ENCODE data around the gene GRAMD4. TPM values are rescaled to one million over a fixed set of nuclear protein-coding genes. Genes with fewer than 3 reads are reported as not detected.
"Not testable (repeated sequence)": the region's sequence is repeated elsewhere in the genome, so short reads cannot be mapped to it uniquely, and the experiment has no call there.

The GRAMD4 gene
- total RNA-seq, 1 donor from 2014 or later, result 22.4 TPM

DNA sequence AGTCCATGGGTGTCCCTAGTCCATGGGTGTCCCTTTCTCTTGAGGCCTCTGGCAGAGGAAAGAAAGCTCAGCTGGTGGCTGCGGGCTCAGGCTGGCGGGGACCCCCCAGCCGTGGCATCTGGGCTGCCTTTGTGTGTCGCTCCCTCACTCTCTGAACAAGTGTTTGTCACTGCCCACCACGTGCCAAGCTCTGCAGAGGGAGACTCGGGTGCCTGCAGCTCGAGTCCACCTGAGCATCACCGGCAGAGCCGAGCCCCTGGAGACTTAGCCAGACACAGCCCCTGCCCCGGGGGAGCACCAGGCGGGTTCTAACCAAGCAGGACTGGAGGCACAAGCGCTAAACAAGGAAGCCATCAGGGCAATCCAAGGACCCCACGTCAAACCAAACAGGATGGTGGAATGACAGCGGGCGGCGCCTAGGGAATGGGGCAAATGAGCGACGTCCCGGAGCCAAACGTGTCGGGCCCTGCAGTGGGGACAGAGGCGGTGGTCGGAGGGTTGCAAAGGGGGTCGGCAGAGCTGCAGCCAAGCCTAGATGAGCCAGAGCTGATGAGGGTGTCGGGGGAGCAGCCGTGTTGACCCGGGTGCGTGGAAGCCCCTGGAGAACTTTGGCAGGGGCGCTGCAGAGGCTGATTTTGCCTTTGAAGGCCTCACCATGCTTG, 2.1 kb upstream of the GRAMD4 start:
- no peak for DNase-seq (ENCODE audit: low read depth)

GRCh38 chr22:46618667-46619066, 1.5 kb upstream of the GRAMD4 start:
- DNase-seq (ENCODE audit: low read depth), result peak; percentile 39

DNA sequence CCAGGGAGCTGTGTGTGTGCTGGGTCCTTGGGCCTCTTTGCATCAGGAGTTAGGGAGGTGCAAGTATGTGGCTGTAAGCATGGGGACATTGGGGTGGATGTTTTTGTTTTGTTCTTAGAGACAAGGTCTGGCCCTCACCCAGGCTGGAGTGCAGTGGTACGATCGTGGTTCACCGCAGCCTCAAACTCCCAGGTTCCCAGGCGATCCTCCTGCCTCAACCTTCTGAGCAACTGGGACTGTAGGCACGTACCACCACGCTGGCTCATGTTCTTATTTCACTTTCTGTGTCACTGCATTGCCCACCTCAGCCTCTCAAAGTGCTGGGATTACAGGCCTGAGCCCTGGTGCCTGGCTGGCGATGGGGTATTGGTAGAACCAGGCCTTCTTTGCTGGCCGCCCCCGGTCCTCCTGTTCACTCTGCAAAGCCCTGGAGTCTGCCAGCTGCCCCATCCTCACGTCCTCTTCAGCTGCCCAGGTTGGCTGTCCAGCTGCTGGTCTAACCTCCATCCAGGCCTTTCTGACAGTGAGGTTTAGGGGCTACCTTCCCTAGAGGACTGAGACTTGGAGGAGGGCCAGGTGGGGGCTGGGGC, 851 bp upstream of the GRAMD4 start:
- peak; percentile 86 for DNase-seq (ENCODE audit: low read depth)

DNA sequence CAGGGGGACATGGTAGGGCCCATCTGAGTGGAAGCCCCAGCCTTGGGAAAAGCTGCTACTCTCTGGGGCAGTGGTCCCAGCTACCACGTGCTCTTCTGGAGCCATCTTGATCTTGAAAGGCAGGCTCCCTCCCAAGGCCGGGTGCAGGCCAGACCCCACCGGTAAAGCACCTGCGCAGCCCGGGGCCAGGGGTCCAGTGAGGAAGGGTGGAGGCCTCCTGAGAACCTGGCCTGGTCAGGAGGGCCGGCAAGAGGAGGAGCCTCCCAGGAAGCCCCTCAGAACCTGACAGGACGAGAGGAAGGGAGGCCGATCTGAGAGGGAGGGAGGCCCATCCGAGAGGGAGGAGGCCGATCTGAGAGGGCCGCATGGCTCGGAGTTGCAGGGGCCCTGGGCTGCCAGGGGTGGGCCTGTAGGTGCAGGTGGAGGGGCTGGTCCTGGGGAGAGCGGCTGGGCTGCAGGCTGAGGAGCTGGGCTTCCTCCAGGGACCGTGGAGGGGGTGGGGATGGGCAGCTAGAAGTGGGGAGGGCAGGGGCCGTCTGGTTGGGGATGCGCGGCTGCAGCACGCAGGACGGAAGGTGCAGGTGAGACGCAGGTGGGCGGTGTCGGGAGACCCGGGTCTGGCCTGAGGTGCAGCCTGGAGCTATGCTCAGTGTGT, 529 bp downstream of the GRAMD4 start:
- DNase-seq (ENCODE audit: low read depth), result no peak

- DNase-seq (ENCODE audit: low read depth), result not testable (repeated sequence)
Observed at GRCh38 chr22:46621243-46621930, 1.2 kb downstream of the GRAMD4 start.

- no peak for DNase-seq (ENCODE audit: low read depth)
Observed at GRCh38 chr22:46622081-46622521, 1.9 kb downstream of the GRAMD4 start.

GRCh38 chr22:46625113-46625842, 5.1 kb downstream of the GRAMD4 start:
- DNase-seq (ENCODE audit: low read depth), result no peak

- no peak for DNase-seq (ENCODE audit: low read depth)
Observed at GRCh38 chr22:46625843-46626349, 5.7 kb downstream of the GRAMD4 start.

DNA sequence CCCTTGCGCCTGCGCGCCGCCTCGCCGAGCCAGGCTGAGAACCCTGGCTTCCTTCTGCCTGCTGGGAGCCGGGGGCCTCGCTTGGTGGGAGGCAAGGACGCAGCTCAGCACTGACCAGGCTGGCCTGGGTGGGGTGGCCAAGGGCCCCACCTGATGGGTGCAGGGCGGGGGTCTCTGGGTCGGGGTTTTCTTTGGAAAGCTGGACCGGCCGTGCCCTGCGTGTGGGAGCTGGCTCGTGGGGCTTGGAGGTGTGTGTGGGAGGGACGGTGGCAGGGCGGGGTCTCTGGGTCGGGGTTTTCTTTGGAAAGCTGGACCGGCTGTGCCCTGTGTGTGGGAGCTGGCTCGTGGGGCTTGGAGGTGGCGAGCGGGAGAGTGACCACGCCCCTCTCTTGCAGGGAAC, 6.2 kb downstream of the GRAMD4 start:
- DNase-seq (ENCODE audit: low read depth), result no peak

- no peak for DNase-seq (ENCODE audit: low read depth)
Observed at GRCh38 chr22:46626911-46627805, 7.0 kb downstream of the GRAMD4 start.

DNA sequence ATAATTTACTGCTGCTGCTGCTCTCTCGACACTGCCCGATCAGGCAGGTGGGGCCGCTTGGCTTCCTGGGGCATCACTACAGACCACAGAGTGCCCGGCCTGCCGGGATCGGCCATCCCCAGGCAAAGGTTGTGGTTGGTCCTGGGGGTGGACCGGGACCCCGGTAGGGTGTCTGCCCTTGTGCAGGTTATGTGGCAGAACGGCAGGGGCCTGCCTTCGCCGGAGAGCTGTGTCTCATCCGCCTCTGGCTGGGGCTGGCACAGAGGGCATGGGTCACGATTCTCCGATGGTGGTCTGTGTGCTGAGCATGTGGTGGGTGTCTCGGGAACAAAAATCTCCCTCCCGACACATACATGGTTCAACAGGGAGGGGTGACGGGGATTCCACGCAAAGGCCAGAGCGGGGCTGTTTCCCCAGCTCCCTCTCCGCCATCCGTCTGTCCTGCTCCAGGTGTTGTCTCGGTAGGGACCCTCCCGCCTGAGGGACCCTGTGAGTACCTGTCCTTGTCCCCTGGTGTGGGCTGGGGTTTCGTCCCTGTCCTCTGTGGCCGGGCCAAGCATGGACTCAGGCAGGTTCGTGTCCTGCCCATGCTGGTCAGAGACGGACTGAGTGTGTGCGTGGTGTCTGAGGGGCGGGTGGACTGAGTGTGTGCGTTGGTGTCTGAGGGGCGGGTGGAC, 7.8 kb downstream of the GRAMD4 start:
- DNase-seq (ENCODE audit: low read depth), result no peak

DNA sequence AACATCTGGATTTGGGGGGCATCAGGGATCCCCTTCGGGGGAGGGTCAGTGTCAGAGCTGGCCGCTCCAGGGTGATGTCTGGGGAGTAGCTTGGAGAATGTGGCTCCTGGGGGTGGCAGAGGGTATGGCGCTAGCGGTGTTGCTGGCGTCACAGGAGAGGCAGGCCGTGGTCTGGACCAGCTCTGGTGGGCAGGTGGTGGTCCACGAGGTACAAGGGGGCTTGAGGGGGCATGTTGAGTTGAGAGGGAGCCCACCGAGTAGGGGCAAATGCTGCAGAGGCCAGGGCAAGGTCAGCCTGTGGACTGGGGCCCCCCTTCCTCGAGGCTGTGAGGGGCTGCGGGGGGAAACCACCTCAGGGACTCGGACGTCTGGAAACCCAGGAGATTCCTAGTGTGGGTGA, 8.6 kb downstream of the GRAMD4 start:
- no peak for DNase-seq (ENCODE audit: low read depth)

GRCh38 chr22:46629291-46629690, 9.1 kb downstream of the GRAMD4 start:
- no peak for DNase-seq (ENCODE audit: low read depth)

GRCh38 chr22:46631113-46631512, 10.9 kb downstream of the GRAMD4 start:
- DNase-seq (ENCODE audit: low read depth), result no peak

- no peak for DNase-seq (ENCODE audit: low read depth)
Observed at GRCh38 chr22:46632646-46633249, 12.6 kb downstream of the GRAMD4 start.

GRCh38 chr22:46633334-46633890, 13.2 kb downstream of the GRAMD4 start:
- no peak for DNase-seq (ENCODE audit: low read depth)

DNA sequence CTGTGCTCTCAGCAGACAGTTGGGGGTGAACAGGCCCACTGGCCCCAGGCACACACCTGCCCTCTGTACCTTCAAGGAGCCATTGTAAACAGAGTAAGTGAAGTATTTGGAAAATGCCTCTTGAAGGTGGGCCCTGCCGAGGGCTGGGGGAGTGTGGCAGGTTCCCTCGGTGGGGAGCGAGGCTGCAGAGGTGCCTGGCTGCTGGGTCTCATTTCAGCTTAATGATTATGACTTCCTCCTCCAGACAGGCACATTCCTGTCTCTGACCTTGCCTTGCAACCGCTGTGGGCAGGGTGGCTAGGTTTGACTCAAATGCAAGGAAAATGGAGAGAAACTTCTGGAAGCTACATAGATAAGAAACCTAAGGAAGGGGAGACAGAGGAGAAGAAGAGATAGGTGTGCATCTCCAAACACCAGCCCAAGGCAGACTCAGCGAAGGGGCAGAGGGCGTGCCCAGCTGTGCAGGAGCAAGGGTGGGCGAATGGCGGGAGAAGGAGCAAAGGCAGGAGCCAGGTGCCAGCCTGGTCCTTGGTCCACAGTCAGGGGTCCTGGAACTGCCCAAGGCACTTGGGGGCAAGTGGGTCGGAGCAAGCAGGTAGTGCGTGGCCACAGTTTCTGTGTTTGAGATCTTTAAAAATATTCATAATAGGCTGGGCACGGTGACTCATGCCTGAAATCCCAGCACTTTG, 14.0 kb downstream of the GRAMD4 start:
- DNase-seq (ENCODE audit: low read depth), result no peak

All from myocyte (in vitro differentiated cells).